ENCODE results near the gene SHISA3.

SHISA3 gene

GRCh38 chr4:42396752-42397634 is at the start of gene SHISA3:
Gene SHISA3, plus strand, starts transcription at chr4:42397488. Its CDS starts 569 bp downstream, at chr4:42398057.
- H3F3A ChIP-seq (ENCODE audit: insufficient read depth): no peaks in the 10 kb centered on the region
- H3K27me3 ChIP-seq (ENCODE audit: low read length): 0 out of 2 replicates have a peak, but pooled peaks cover 3% of the 10 kb centered on the region

DNA sequence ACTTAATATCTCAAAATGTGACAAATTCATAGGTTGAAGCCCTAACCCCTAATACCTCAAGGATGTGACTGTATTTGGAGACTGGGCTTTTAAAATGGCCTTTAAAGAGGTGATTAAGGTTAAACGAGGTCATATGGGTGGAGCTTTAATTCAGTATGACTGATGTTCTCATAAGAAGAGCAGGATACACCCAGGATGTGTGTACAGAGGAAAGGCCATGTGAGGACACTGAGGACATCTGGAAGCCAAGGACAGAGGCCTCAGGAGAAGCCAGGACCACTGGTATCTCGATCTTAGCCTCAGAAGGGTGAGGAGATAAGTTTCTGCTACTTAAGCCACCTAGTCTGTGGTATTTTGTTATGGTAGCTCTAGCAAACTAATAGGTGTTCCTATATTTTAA is 49.0 kb upstream of the SHISA3 start:
- H3K36me3 ChIP-seq (ENCODE audit: low read length): no peaks in the 10 kb centered on the region
- TF ChIP-seq EZH2phosphoT487 (conservative IDR thresholded peaks at IDR 0.05; ENCODE audit: low read length): no peak
- TF ChIP-seq CTCF (IDR thresholded peaks at IDR 0.05; ENCODE audit: insufficient read depth, low read length, poor library complexity, severe bottlenecking): no peak
- no peaks in the 10 kb centered on the region for H3K9me3 ChIP-seq (ENCODE audit: insufficient read depth, low read length)
- H3K9me2 ChIP-seq (replicated peaks; ENCODE audit: insufficient read depth, low read length): no peaks in the 10 kb centered on the region
- H2AFZ ChIP-seq (ENCODE audit: low read depth, low read length, severe bottlenecking): no peak overlapping the region
- no peaks in the 10 kb centered on the region for H3K27me3 ChIP-seq (ENCODE audit: low read length)
- no peak overlapping the region for H3K4me3 ChIP-seq (ENCODE audit: insufficient read depth, low read length, poor library complexity, severe bottlenecking)
- H3K79me2 ChIP-seq (ENCODE audit: insufficient read depth, low read length): no peaks in the 10 kb centered on the region
- H4K20me1 ChIP-seq (ENCODE audit: low read depth, low read length): no peaks in the 10 kb centered on the region
- H3K4me2 ChIP-seq (ENCODE audit: low read depth, low read length, poor library complexity, severe bottlenecking): no peak overlapping the region
- H3F3A ChIP-seq (ENCODE audit: insufficient read depth): no peaks in the 10 kb centered on the region
- H3K9ac ChIP-seq (ENCODE audit: low read length): no peak overlapping the region
- H3K27ac ChIP-seq (ENCODE audit: low read depth, low read length): no peak overlapping the region

More at GRCh38 chr4:42396752-42397634, at the start of gene SHISA3:
- H3K4me2 ChIP-seq (ENCODE audit: low read depth, low read length, poor library complexity, severe bottlenecking): peak within 1 kb of the TSS; percentile 60
- H3K9me2 ChIP-seq (replicated peaks; ENCODE audit: insufficient read depth, low read length): no peaks in the 10 kb centered on the region
- no peaks in the 10 kb centered on the region for H3K9me3 ChIP-seq (ENCODE audit: insufficient read depth, low read length)
- H3K36me3 ChIP-seq (ENCODE audit: low read length): no peaks in the 10 kb centered on the region
- H3K27ac ChIP-seq (ENCODE audit: low read depth, low read length): no peak within 1 kb of the TSS
- no peak for TF ChIP-seq CTCF (IDR thresholded peaks at IDR 0.05; ENCODE audit: insufficient read depth, low read length, poor library complexity, severe bottlenecking)
- TF ChIP-seq EZH2phosphoT487 (conservative IDR thresholded peaks at IDR 0.05; ENCODE audit: low read length): no peak
- H2AFZ ChIP-seq (ENCODE audit: low read depth, low read length, severe bottlenecking): peak within 1 kb of the TSS; percentile 92
- no peaks in the 10 kb centered on the region for H3K79me2 ChIP-seq (ENCODE audit: insufficient read depth, low read length)
- H3K9ac ChIP-seq (ENCODE audit: low read length): peak within 1 kb of the TSS; percentile 33
- H3K4me3 ChIP-seq (ENCODE audit: insufficient read depth, low read length, poor library complexity, severe bottlenecking): peak within 1 kb of the TSS; percentile 53
- no peaks in the 10 kb centered on the region for H4K20me1 ChIP-seq (ENCODE audit: low read depth, low read length)

DNA sequence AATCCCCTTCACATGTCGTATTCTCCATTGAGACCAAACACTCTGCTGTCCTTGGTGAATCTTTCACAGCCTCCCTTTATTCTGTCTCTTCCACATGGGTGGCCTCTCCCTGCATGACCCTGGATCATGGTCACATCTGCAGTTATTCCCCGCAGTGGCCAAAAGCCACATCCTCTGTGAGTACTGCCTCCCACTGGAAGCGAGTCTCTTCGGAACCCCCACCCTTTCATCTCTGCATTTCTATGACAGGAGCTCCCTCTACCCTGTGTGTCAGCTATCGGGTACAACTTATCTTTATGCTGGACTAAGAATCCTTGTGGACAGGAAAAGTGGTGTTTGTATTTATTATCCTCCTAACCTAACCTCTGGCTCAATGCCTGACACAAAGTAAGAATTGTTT is 48.6 kb upstream of the SHISA3 start:
- H3K9me3 ChIP-seq (ENCODE audit: insufficient read depth, low read length): no peaks in the 10 kb centered on the region
- no peaks in the 10 kb centered on the region for H3F3A ChIP-seq (ENCODE audit: insufficient read depth)
- no peaks in the 10 kb centered on the region for H3K27me3 ChIP-seq (ENCODE audit: low read length)
- H3K4me2 ChIP-seq (ENCODE audit: low read depth, low read length, poor library complexity, severe bottlenecking): no peak overlapping the region
- H3K79me2 ChIP-seq (ENCODE audit: insufficient read depth, low read length): no peaks in the 10 kb centered on the region
- no peak overlapping the region for H3K4me3 ChIP-seq (ENCODE audit: insufficient read depth, low read length, poor library complexity, severe bottlenecking)
- H3K9ac ChIP-seq (ENCODE audit: low read length): no peak overlapping the region
- no peak overlapping the region for H3K27ac ChIP-seq (ENCODE audit: low read depth, low read length)
- no peaks in the 10 kb centered on the region for H3K9me2 ChIP-seq (replicated peaks; ENCODE audit: insufficient read depth, low read length)
- no peaks in the 10 kb centered on the region for H4K20me1 ChIP-seq (ENCODE audit: low read depth, low read length)
- no peaks in the 10 kb centered on the region for H3K36me3 ChIP-seq (ENCODE audit: low read length)
- H2AFZ ChIP-seq (ENCODE audit: low read depth, low read length, severe bottlenecking): no peak overlapping the region
- no peak for TF ChIP-seq EZH2phosphoT487 (conservative IDR thresholded peaks at IDR 0.05; ENCODE audit: low read length)
- TF ChIP-seq CTCF (IDR thresholded peaks at IDR 0.05; ENCODE audit: insufficient read depth, low read length, poor library complexity, severe bottlenecking): no peak

Measured in SU-DHL-6 (cell line).